ENCODE measurements around the gene SLC2A6. TPM values are rescaled to one million over a fixed set of nuclear protein-coding genes. Genes with fewer than 3 reads are reported as not detected.

Gene SLC2A6
- total and polyA plus RNA-seq, 2 of the 8 experiments (the other 6 are each of a cell fraction or from before 2014, with no cell fraction given), result 16.6 to 17.8 TPM

- TF ChIP-seq CBX8 (IDR thresholded peaks at IDR 0.05; ENCODE audit: borderline replicate concordance, low read depth, low read length) (no peak), RAD21 (IDR thresholded peaks at IDR 0.05 in 1 of 2, conservative IDR thresholded peaks at IDR 0.05 in 1 of 2; ENCODE audit: low read depth in 2 of 2, low read length in 2 of 2) (no peak), TEAD4 (IDR thresholded peaks at IDR 0.05; ENCODE audit: low read depth, low read length) (no peak), BRCA1 (IDR thresholded peaks at IDR 0.05; ENCODE audit: low read depth, low read length) (no peak), SUZ12 (IDR thresholded peaks at IDR 0.05; ENCODE audit: low read length) (no peak), ATF3 (IDR thresholded peaks at IDR 0.05; ENCODE audit: insufficient read depth, low read depth, low read length) (no peak), TBP (IDR thresholded peaks at IDR 0.05; ENCODE audit: low read depth, low read length) (no peak)
Observed at GRCh38 chr9:133507246-133507965, 28.5 kb upstream of the SLC2A6 start (continued).
